Pons (tissue), 1 donor: ENCODE results near the gene IQCH.
"Not testable (repeated sequence)": the region's sequence is repeated elsewhere in the genome, so short reads cannot be mapped to it uniquely, and the experiment has no call there.

Experiments
- DNase-seq: peaks from one replicate; pipeline ENCODE4 v3.0.0-alpha.2; 2016; ENCODE audit warnings: low spot score

The IQCH gene

GRCh38 chr15:67436351-67437250 lies 182.0 kb downstream of the IQCH start:
- DNase-seq, result not testable (repeated sequence)

GRCh38 chr15:67444100-67444499 lies 189.5 kb downstream of the IQCH start:
- DNase-seq, result no peak

GRCh38 chr15:67446449-67446848 lies 191.9 kb downstream of the IQCH start:
- no peak for DNase-seq

DNA sequence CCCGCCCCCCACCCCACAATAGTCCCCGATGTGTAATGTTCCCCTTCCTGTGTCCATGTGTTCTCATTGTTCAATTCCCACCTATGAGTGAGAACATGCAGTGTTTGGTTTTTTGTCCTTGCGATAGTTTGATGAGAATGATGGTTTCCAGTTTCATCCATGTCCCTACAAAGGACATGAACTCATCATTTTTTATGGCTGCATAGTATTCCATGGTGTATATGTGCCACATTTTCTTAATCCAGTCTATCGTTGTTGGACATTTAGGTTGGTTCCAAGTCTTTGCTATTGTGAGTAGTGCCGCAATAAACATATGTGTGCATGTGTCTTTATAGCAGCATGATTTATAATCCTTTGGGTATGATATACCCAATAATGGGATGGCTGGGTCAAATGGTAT lies 193.8 kb downstream of the IQCH start:
- not testable (repeated sequence) for DNase-seq

GRCh38 chr15:67453703-67454102 lies 199.1 kb downstream of the IQCH start:
- DNase-seq, result not testable (repeated sequence)

DNA sequence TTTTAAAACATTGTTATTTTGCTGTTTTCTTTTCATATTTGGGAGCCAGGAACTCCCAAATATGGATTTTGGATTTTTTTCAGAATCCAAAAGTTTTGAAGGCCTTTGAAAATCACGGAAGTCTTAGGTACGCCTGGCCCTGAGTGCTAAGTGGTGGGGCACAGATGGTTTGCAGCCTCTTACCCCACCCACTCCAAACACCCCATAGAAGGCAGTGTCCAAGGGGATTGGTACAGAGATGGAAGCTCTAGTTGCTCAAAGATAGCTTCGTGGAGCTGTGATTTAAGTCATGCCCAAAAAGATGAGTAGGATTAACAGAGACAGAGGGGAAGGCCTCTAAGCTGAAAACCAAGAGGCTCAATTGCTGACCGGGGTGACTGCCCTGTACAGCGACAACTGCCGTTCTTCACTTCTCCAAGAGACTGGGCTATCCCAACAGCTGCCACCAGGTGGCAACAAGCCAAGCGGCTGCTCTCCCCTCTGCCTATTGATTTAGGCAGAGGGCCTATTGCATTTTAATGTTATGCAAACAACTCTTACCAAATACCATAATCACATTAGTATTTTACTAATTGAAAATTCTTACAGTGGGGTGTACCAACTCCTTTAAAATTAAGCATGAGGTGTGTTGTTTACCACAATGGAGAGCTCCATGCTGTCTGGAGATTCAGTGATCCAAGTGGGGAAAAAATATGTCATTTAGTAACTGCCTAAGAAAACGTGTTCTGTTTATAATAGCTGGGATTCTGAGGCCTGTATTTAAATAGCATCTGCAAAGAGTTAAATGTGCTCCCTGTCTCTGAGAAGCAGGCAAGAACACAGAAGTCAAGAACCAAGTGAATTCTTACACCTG lies 202.3 kb downstream of the IQCH start:
- peak; percentile 75 for DNase-seq

- no peak for DNase-seq
Observed at GRCh38 chr15:67458331-67459029, 203.9 kb downstream of the IQCH start.

- no peak for DNase-seq
Observed at GRCh38 chr15:67460521-67460920, 205.9 kb downstream of the IQCH start.

- DNase-seq, result no peak
Observed at GRCh38 chr15:67461735-67462134, 207.1 kb downstream of the IQCH start.

GRCh38 chr15:67462875-67463274 lies 208.3 kb downstream of the IQCH start:
- DNase-seq, result no peak

DNA sequence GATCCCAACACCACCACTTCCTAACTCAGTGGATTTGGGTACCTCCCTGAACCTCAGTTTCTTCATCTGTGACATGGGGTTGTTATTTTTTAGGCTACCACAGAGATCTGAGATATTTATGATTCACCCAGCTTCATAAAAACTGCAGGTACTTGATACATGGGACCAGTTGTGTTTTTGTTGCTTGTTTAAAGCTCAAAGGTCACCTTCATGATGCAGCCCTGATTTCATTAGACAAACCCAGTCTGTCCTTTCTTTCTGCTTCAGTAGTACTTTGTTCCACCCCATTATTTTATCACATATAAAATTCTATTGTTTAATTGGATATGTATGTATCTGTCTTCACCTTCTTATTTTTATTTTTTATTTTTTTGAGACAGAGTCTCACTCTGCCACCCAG lies 208.9 kb downstream of the IQCH start:
- DNase-seq, result no peak

DNA sequence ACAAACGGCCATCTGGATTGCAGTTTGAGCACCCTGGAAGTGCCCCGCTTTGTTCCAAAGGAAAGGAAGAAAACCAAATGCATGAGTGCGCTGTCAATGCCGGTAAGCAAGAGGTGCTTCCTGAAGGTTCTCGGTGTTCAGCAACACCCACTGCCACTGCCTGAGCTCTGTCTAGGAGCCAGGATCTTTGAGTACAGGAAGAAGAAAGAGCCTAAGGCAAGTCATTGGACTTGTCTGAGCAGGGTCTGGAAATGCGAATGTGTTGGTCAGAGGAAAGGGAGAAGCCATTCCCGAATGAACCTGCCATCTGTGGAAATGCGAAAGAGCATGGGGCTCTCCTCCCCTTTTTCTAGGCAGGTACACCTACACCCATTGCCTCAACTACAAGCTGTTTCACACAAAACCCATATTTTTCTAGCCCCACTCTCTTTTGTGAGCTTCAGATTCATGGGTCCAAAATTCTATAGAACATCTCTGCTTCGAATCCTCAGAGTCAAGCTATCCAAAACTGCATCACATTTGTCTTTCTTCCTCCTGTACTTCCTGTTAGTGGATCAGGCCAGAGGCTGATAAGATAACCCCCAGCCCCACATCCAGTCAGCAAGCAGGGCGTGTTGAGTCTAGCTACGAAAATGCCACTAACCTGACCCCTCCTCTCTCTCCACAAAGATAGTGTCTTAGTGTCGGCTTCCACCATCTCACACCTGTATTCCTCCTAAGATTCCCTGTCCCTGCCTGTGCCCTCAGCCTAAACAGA lies 210.8 kb downstream of the IQCH start:
- DNase-seq, result no peak

GRCh38 chr15:67468416-67468815 lies 213.8 kb downstream of the IQCH start:
- peak; percentile 71 for DNase-seq

DNA sequence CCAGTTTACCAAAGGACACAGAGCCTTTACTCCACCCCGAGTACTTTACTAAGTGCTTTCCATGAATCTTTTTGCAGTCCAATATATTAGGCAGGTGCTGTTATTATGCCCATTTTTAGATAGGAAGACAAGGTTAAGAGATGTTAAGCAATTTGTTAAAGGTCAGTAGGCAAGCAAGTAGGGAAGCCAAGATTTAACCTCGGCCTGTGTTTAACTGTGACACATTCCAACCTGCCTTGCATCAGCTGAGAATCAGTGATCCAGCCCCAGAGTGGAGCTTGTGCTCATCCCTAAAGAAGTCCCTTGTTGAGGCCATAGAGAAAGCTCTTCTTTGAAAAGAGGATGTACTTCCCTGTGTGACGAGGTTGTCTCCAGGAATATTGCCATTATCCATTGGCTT lies 215.1 kb downstream of the IQCH start:
- DNase-seq, result no peak

DNA sequence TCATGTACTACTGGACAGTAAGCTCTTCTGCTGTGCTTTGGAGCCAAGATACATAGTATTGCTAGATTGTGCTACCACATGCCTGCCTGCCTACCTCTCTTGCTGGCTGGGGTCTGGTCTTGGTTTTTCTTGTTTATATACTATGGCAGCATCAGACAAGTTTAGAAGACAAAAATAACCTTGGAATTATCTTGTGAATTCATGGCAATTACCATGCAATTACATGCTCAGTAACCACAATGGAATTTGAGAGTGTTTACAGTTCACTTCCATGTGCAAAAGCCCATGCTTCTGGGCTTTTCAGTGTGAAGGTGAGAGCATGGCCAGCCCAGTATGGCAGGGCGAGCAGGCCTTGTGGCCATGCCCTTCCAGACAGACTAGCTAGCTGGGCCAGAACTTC lies 218.4 kb downstream of the IQCH start:
- no peak for DNase-seq

DNA sequence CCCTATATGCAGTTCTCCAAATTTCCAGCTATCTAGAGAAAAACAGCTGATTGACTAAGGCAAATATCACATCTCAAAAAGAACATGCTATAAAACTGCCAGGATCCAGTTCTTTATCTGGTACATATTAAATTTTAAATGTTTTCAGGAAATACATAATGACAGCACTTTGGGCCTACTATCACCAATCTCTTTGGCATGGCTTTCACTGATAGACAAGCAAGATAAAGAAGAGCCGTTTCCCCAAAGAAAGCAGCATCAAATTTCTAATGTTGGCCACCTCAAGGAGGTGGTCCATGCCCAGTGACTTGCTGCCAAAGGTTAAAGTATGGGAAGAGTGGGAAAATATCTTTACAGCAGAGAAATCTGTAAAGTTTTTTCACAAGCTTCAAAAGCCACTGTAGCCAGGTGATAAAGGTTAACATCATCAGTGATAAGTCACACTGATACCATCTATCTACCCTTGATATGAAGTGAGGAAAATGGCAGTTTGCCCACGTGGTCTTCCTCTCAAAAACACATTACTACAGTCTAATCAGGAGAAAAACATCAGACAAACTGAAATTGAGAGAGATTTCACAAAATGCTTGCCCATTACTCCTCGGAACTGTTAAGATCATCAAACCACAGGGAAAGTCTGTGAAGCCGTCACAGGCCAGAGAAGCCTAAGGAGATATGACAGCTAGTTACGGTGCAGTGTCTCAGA lies 220.0 kb downstream of the IQCH start:
- DNase-seq, result no peak

GRCh38 chr15:67479781-67480505 lies 225.4 kb downstream of the IQCH start:
- DNase-seq, result no peak

DNA sequence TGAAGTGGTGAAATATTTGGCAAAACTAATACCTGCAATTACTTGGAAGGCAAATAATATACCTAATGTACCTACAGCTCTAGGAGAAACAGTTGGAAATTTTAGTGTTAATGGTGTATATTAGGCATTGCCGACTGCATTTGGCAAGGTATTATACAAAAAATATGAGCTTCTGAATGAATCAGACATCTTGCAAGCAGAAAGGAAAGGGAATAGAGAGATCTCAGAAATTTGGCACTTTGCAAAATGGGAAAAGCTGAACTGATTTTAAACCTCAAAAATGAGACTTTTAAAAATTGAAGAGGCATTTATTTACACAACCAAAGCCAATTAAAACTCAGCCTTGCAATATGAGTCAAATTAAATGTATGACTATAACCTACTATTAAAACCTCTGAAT lies 226.2 kb downstream of the IQCH start:
- no peak for DNase-seq

- DNase-seq, result no peak
Observed at GRCh38 chr15:67481680-67482079, 227.1 kb downstream of the IQCH start.

GRCh38 chr15:67495585-67495984 lies 241.0 kb downstream of the IQCH start:
- no peak for DNase-seq
